Hepatocyte (in vitro differentiated cells): Measurements from ENCODE around the gene SLC17A9. TPM values are rescaled to one million over a fixed set of nuclear protein-coding genes. Genes with fewer than 3 reads are reported as not detected.

Experiments
- DNase-seq: peaks from one replicate; pipeline ENCODE4 v3.0.0-alpha.2; 2016; ENCODE audit warnings: low spot score
- H2AFZ ChIP-seq: fragments of 200-600 bp; sonication (generic); 2 replicates; pipeline ENCODE4 v1.6.0; 2016; ENCODE audit warnings: antibody characterized with exemption, mild to moderate bottlenecking
- H3K27ac ChIP-seq: fragments of 200-600 bp; sonication (generic); 2 replicates; pipeline ENCODE4 v1.5.1; 2016; ENCODE audit warnings: mild to moderate bottlenecking
- H3K27me3 ChIP-seq: fragments of 200-600 bp; sonication (generic); 2 replicates; pipeline ENCODE4 v1.6.1; 2016
- H3K36me3 ChIP-seq: fragments of 200-600 bp; sonication (generic); replicated peaks from 2 replicates; pipeline ENCODE4 v1.5.1; 2016; ENCODE audit warnings: low read depth; ENCODE audit not compliant: insufficient read depth
- H3K4me1 ChIP-seq: fragments of 200-600 bp; sonication (generic); 2 replicates; pipeline ENCODE4 v1.5.1; 2016; ENCODE audit warnings: mild to moderate bottlenecking, moderate library complexity; ENCODE audit not compliant: insufficient read depth
- H3K4me2 ChIP-seq: fragments of 200-600 bp; sonication (generic); 2 replicates; pipeline ENCODE4 v1.6.0; 2016
- H3K4me3 ChIP-seq: fragments of 200-600 bp; sonication (generic); 2 replicates; pipeline ENCODE4 v1.5.1; 2016; ENCODE audit warnings: mild to moderate bottlenecking
- H3K79me2 ChIP-seq: fragments of 200-600 bp; sonication (generic); 2 replicates; pipeline ENCODE4 v1.6.0; 2017; ENCODE audit warnings: mild to moderate bottlenecking
- H3K9me2 ChIP-seq: fragments of 200-600 bp; sonication (generic); replicated peaks from 2 replicates; pipeline ENCODE4 v1.6.0; 2017; ENCODE audit warnings: mild to moderate bottlenecking; ENCODE audit not compliant: insufficient read depth
- H3K9me3 ChIP-seq: fragments of 200-600 bp; sonication (generic); 2 replicates; pipeline ENCODE4 v1.5.1; 2016; ENCODE audit warnings: low read depth, mild to moderate bottlenecking
- H4K20me1 ChIP-seq: fragments of 200-600 bp; sonication (generic); 2 replicates; pipeline ENCODE4 v1.6.0; 2016; ENCODE audit warnings: mild to moderate bottlenecking; ENCODE audit not compliant: insufficient read depth, poor library complexity, severe bottlenecking
- CTCF ChIP-seq: fragments of 200-600 bp; sonication (generic); IDR thresholded peaks from 2 replicates; pipeline ENCODE4 v1.5.1; 2016; ENCODE audit warnings: antibody characterized with exemption, mild to moderate bottlenecking; ENCODE audit not compliant: poor library complexity
- EZH2 ChIP-seq: fragments of 200-600 bp; sonication (generic); IDR thresholded peaks from 2 replicates; pipeline ENCODE4 v1.6.1; 2016; ENCODE audit warnings: antibody characterized with exemption, mild to moderate bottlenecking, borderline replicate concordance
- EZH2phosphoT487 ChIP-seq: fragments of 200-600 bp; sonication (generic); IDR thresholded peaks from one replicate; pipeline ENCODE4 v1.6.1; 2018; ENCODE audit warnings: antibody characterized with exemption, mild to moderate bottlenecking, low read depth, moderate library complexity; ENCODE audit not compliant: unreplicated experiment, severe bottlenecking
- WGBS: methylation state at CpG from one replicate; pipeline ENCODE4 v1.1.6; 2016; ENCODE audit warnings: low lambda C conversion rate; ENCODE audit errors: missing lambda C conversion rate; 5-methylcytosine and 5-hydroxymethylcytosine counted together
- polyA plus RNA-seq: library from polyadenylated mRNA; unstranded; fragments of >200 nt; fragmentation: Nextera tagmentation; extraction: Ambion mirVana; gene quantifications from 2 replicates; pipeline ENCODE4 v1.2.1, GENCODE V29; 2016
- total RNA-seq: library from RNA; depleted of rRNA; stranded (reverse); fragments of >200 nt; gene quantifications from 2 replicates; pipeline ENCODE4 v1.2.3, GENCODE V29; 2014

Gene SLC17A9
- total and polyA plus RNA-seq, 2 experiments from 2014 or later: 26.9 to 83.9 TPM

- peaks cover 6% of the 10 kb centered on the region for H3K4me1 ChIP-seq
- H3K9me3 ChIP-seq: no peaks in the 10 kb centered on the region
- H2AFZ ChIP-seq: no peak overlapping the region
- no peaks in the 10 kb centered on the region for H3K36me3 ChIP-seq
- H3K79me2 ChIP-seq: no peaks in the 10 kb centered on the region
- no peak overlapping the region for H3K4me3 ChIP-seq
- peaks cover 56% of the 10 kb centered on the region for H3K27me3 ChIP-seq
- no peaks in the 10 kb centered on the region for H3K9me2 ChIP-seq
- H3K27ac ChIP-seq: no peak overlapping the region
- TF ChIP-seq EZH2 (no peak), CTCF (no peak), EZH2phosphoT487 (no peak)
- DNase-seq: no peak
- H3K4me2 ChIP-seq: no peak overlapping the region
- no peaks in the 10 kb centered on the region for H4K20me1 ChIP-seq
- WGBS: 87% methylated on average over 38 of the region's 38 CpGs
Observed at GRCh38 chr20:62977613-62978560, 25.4 kb downstream of the SLC17A9 start.

GRCh38 chr20:62978561-62978943, 26.0 kb downstream of the SLC17A9 start:
- Histone ChIP-seq H2AFZ (no peak overlapping the region), H3K4me1 (no peaks in the 10 kb centered on the region), H3K4me2 (no peak overlapping the region), H3K36me3 (no peaks in the 10 kb centered on the region), H3K27me3 (peaks cover 50% of the 10 kb centered on the region), H3K79me2 (no peaks in the 10 kb centered on the region), H3K9me3 (no peaks in the 10 kb centered on the region), H4K20me1 (no peaks in the 10 kb centered on the region), H3K4me3 (no peak overlapping the region), H3K27ac (no peak overlapping the region), H3K9me2 (no peaks in the 10 kb centered on the region)
- no peak for DNase-seq
- TF ChIP-seq EZH2: no peak
- no peak for TF ChIP-seq EZH2phosphoT487
- TF ChIP-seq CTCF: no peak
- 88% methylated on average over 11 of the region's 13 CpGs for WGBS

GRCh38 chr20:62979310-62979709, 26.8 kb downstream of the SLC17A9 start:
- 84% methylated on average over 14 of the region's 14 CpGs for WGBS
- peaks cover 43% of the 10 kb centered on the region for H3K27me3 ChIP-seq

More at GRCh38 chr20:62979310-62979709, 26.8 kb downstream of the SLC17A9 start:
- Histone ChIP-seq H4K20me1 (no peaks in the 10 kb centered on the region), H3K27ac (no peak overlapping the region), H3K36me3 (no peaks in the 10 kb centered on the region), H3K9me2 (no peaks in the 10 kb centered on the region), H3K4me2 (no peak overlapping the region), H2AFZ (no peak overlapping the region), H3K4me1 (no peaks in the 10 kb centered on the region), H3K9me3 (no peaks in the 10 kb centered on the region), H3K79me2 (no peaks in the 10 kb centered on the region), H3K4me3 (no peak overlapping the region)
- no peak for DNase-seq
- TF ChIP-seq CTCF (no peak), EZH2 (no peak), EZH2phosphoT487 (no peak)
